ENCODE data around the gene SLC5A1. TPM values are rescaled to one million over a fixed set of nuclear protein-coding genes. Genes with fewer than 3 reads are reported as not detected.

Gene SLC5A1
- total and polyA plus RNA-seq, 2 donors from 2014 or later: 1.0 to 3.0 TPM

GRCh38 chr22:31998784-31999385 lies 44.2 kb upstream of the SLC5A1 start:
- intact Hi-C loops (cut with DNase I): no loop called here
- FAIRE-seq: no peak
- no peaks in the 10 kb centered on the region for H3K27me3 ChIP-seq (ENCODE audit: control insufficient read depth, insufficient read depth, low read length)
- DNase-seq: no peak
- no peaks in the 10 kb centered on the region for H3K36me3 ChIP-seq (ENCODE audit: control insufficient read depth in 2 of 3, insufficient read depth in 3 of 3, low read length in 3 of 3)
- H3K4me1 ChIP-seq (ENCODE audit: control insufficient read depth in 2 of 3, insufficient read depth in 2 of 3, low read depth in 1 of 3, low read length in 3 of 3): no peaks in the 10 kb centered on the region
- H3K9ac ChIP-seq (ENCODE audit: low read length in 3 of 3): no peak overlapping the region
- no peak overlapping the region for H3K27ac ChIP-seq (ENCODE audit: low read depth in 2 of 2, low read length in 2 of 2)
- no peak for TF ChIP-seq CTCF (IDR thresholded peaks at IDR 0.05; ENCODE audit: borderline replicate concordance, extremely low read depth, insufficient read depth)
- no peaks in the 10 kb centered on the region for H3K9me3 ChIP-seq (ENCODE audit: control insufficient read depth in 2 of 3, insufficient read depth in 1 of 3, low read length in 3 of 3)
- H3K4me3 ChIP-seq (ENCODE audit: low read length in 3 of 3): no peak overlapping the region

GRCh38 chr22:32000181-32000580 lies 42.9 kb upstream of the SLC5A1 start:
- H3K4me1 ChIP-seq (ENCODE audit: control insufficient read depth in 2 of 3, insufficient read depth in 2 of 3, low read depth in 1 of 3, low read length in 3 of 3): no peaks in the 10 kb centered on the region
- no peak overlapping the region for H3K27ac ChIP-seq (ENCODE audit: low read depth in 2 of 2, low read length in 2 of 2)
- H3K27me3 ChIP-seq (ENCODE audit: control insufficient read depth, insufficient read depth, low read length): no peaks in the 10 kb centered on the region
- TF ChIP-seq CTCF (IDR thresholded peaks at IDR 0.05; ENCODE audit: borderline replicate concordance, extremely low read depth, insufficient read depth): no peak
- no peak overlapping the region for H3K4me3 ChIP-seq (ENCODE audit: low read length in 3 of 3)
- no peaks in the 10 kb centered on the region for H3K36me3 ChIP-seq (ENCODE audit: control insufficient read depth in 2 of 3, insufficient read depth in 3 of 3, low read length in 3 of 3)
- H3K9me3 ChIP-seq (ENCODE audit: control insufficient read depth in 2 of 3, insufficient read depth in 1 of 3, low read length in 3 of 3): no peaks in the 10 kb centered on the region
- DNase-seq (no peak), FAIRE-seq (no peak)
- intact Hi-C loops (cut with DNase I): no loop called here
- H3K9ac ChIP-seq (ENCODE audit: low read length in 3 of 3): no peak overlapping the region

DNA sequence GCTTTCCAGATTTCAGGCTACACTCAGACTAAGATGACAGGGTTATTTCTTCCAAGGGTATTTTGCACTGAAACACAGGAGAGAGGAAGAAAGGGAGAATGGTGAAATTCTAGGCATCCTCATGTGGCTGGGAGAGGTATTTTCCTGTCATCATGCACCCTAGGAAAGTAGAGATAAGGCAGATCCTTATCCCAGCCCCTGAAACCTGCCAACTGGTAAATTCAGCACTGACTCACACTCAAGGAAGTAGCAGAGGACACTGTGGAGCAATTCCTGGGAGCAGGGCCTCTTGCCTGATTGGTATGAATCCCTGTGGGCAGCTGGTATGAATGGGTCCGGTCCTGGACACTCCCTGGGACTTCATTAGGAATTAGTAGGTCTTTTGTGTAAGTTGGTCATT lies 37.6 kb upstream of the SLC5A1 start:
- no peaks in the 10 kb centered on the region for H3K36me3 ChIP-seq (ENCODE audit: control insufficient read depth in 2 of 3, insufficient read depth in 3 of 3, low read length in 3 of 3)
- no peaks in the 10 kb centered on the region for H3K9me3 ChIP-seq (ENCODE audit: control insufficient read depth in 2 of 3, insufficient read depth in 1 of 3, low read length in 3 of 3)
- no peaks in the 10 kb centered on the region for H3K27me3 ChIP-seq (ENCODE audit: control insufficient read depth, insufficient read depth, low read length)
- no peak for TF ChIP-seq CTCF (IDR thresholded peaks at IDR 0.05; ENCODE audit: borderline replicate concordance, extremely low read depth, insufficient read depth)
- intact Hi-C loops (cut with DNase I): no loop called here
- no peak overlapping the region for H3K9ac ChIP-seq (ENCODE audit: low read length in 3 of 3)
- H3K27ac ChIP-seq (ENCODE audit: low read depth in 2 of 2, low read length in 2 of 2): no peak overlapping the region
- H3K4me1 ChIP-seq (ENCODE audit: control insufficient read depth in 2 of 3, insufficient read depth in 2 of 3, low read depth in 1 of 3, low read length in 3 of 3): no peaks in the 10 kb centered on the region
- H3K4me3 ChIP-seq (ENCODE audit: low read length in 3 of 3): no peak overlapping the region
- no peak for FAIRE-seq
- no peak for DNase-seq

- H3K27ac ChIP-seq (ENCODE audit: low read depth in 2 of 2, low read length in 2 of 2): no peak overlapping the region
- H3K27me3 ChIP-seq (ENCODE audit: control insufficient read depth, insufficient read depth, low read length): no peaks in the 10 kb centered on the region
- peaks cover 0 to 9% (median 2%) of the 10 kb centered on the region in 3 donors for H3K9me3 ChIP-seq (ENCODE audit: control insufficient read depth in 2 of 3, insufficient read depth in 1 of 3, low read length in 3 of 3)
- FAIRE-seq (no peak), DNase-seq (no peak)
- no peak for TF ChIP-seq CTCF (IDR thresholded peaks at IDR 0.05; ENCODE audit: borderline replicate concordance, extremely low read depth, insufficient read depth)
- intact Hi-C loops (cut with DNase I): no loop called here
- H3K36me3 ChIP-seq (ENCODE audit: control insufficient read depth in 2 of 3, insufficient read depth in 3 of 3, low read length in 3 of 3): no peaks in the 10 kb centered on the region
- H3K4me3 ChIP-seq (ENCODE audit: low read length in 3 of 3): no peak overlapping the region
- H3K4me1 ChIP-seq (ENCODE audit: control insufficient read depth in 2 of 3, insufficient read depth in 2 of 3, low read depth in 1 of 3, low read length in 3 of 3): no peaks in the 10 kb centered on the region
- H3K9ac ChIP-seq (ENCODE audit: low read length in 3 of 3): no peak overlapping the region
Measured at GRCh38 chr22:32013200-32013599, 29.9 kb upstream of the SLC5A1 start.
